ENCODE results near the gene LIPF.
"Not testable (repeated sequence)": the region's sequence is repeated elsewhere in the genome, so short reads cannot be mapped to it uniquely, and the experiment has no call there.

The LIPF gene, protein sequence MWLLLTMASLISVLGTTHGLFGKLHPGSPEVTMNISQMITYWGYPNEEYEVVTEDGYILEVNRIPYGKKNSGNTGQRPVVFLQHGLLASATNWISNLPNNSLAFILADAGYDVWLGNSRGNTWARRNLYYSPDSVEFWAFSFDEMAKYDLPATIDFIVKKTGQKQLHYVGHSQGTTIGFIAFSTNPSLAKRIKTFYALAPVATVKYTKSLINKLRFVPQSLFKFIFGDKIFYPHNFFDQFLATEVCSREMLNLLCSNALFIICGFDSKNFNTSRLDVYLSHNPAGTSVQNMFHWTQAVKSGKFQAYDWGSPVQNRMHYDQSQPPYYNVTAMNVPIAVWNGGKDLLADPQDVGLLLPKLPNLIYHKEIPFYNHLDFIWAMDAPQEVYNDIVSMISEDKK

DNA sequence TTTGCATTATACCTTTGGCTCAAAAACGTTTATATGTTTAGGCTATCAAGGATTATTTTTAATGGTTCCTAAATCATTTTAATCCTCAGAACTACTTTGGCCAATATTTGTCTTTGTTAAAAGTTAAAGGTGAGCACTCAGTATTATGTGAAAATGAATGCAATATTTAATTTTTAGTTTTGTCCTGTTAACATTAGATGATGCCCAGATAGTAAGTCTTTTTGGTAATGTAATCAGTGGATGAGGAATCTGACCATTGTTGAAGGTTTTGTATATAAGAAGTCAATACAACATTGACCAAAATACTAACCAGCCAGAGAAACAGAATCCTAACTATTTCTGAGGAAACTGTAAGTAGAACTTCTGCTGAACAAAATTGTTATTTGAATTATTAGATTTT is at the start of gene LIPF:
TSS of gene LIPF (plus strand) at position 301 of the 400 bp plus-strand sequence. CDS start 2,856 bp downstream, outside the sequence.
- DNase-seq = no peak

DNA sequence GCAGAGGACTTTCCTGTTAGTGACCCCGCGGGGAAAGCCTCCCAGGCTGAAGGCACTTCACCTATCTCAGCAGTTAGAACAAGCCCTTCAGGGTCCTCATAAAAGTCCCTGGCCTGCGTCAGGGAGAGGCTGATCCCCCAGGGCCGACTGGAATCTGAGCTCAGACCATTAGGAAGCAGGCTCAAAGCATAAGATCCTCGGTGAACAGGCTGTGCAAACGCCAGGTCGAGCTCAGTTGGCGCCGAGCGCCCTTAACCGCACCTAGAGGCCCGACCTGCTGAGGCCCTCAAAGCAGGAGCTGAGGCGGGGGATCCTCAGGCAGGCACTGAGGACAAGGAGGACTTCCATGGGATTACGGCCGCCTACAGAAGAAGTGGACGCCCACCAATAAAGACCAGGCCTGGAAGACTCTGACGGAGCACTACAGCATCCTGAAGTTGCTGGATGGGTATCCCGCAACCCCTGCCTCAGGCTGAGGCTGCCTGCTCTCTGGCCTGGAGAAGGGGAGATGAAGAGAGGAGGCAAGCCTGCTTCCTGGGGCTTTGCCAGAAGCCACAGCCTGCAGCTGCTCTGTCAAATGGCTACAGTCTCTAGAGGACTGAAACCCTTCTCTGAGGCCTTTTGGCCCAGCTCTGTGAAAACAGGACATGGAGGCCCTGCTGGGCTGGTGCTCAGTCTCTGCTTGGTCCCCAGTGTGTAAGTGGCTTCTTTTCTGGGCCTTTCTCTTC is 47.8 kb upstream of the LIPF start:
- no peak for DNase-seq

DNA sequence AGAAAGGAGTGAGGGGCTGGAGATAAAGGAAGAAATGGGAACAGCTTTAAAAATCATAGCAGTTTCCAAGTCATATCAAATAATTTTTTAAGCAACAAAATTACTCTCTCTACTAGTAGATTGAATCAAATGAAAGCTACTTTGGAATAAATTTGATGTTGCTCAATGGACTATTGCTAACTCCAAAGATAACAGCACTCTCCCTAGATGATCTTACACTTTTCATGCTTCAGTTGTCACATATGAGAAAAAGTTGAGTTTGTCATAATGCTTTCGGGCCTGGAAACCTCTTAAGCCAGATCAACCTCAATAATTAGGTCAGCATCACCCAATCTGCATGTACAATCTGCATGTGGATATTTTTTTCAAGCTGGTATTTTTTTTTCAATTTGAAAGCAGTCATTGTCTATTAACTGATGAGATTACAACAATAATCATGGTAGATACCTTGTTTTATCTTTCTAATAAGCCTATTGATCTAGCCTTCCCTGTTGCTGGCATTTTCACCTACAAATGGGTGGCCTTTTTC is 46.4 kb upstream of the LIPF start:
- DNase-seq = no peak

DNA sequence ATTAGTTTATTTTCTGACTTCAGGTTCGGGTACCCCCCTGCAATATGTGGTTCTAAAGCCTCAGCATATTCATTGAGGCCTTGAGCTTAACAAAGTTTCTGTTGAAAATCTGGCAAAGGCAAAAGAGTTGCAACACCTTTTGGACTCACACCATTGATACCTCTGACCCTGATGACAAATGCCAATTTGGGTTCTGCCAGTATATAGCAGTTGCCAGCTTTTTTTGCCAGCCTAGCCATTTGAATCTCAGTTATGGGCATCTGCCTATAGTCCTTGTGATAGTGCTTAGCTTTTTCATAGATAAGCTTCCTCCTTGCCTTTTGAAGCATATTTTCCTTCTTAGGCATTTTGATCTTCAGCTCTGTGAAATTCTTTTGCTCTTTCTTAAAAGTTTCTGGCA is 45.7 kb upstream of the LIPF start:
- DNase-seq = no peak

DNA sequence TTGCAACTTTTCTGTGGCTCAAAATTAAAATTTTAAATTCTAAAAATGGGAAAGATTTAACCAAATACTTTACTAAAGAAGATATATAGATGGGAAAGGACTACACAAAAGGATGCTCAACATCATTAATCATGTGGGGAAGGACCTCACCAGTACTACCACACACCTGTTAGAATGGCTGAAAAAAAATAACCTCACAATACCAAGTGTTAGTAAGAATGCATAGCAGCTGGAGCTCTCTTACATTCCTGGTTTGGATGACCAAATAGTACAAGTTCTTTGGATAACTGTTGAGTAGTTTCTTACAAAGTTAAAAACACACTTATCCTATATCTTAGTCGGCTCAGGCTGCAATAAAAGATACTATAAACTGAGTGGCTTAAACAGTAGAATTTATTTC is 43.8 kb upstream of the LIPF start:
- no peak for DNase-seq

DNA sequence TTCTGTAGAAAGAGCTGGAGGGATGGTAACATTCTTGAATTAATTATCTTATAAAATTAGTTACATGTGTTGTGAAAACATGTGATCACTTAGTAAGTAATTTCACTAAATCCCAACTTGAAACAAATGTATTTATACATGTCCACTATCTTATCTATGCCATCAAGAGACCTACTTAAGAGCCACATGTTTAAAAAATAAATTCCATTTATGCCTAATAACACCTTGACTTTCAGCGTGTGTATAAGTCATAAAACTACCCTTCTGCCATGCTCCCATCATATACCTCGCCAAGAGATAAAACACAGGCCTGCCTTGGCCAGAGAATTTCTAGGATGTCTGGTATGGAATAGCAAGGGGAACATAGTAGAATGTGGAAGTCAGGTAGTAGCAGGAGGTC is 40.4 kb upstream of the LIPF start:
- no peak for DNase-seq

DNA sequence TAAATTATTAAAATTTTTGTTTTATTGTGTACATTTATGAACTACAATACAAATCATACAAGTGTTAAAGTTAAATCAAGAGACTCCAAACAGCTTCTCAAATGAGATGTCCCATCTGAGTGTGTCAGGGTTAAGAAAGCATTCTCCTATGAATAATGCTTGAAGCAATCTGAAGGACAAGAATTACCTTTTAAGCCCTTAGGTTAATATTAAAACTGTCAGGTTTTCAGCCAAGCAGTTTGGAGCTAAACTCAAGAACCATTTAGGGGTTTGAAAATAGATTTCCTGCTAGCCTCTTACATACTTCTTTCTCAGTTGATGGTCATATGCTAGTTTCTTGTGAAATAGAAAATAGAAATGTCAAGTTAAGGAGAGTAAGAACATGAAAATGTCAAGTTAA is 39.4 kb upstream of the LIPF start:
- no peak for DNase-seq

DNA sequence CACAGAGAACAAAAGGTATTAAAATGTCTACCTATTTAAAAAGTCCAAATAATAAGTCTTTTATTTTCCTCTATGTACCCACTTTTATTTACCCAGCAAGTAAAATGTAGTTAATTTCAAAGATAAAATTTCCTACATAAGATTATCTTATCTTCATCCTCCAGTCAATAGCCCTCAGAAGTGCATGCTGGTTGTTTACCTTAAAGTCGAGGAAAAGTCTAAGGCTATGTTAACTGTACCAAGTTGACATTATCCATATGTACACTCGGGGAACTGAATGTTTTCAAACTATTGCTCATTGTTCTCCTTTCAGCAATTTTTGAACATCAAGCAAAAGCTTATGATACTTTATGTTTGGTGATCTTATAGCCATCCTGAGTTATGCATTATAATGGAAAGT is 24.1 kb upstream of the LIPF start:
- no peak for DNase-seq

DNA sequence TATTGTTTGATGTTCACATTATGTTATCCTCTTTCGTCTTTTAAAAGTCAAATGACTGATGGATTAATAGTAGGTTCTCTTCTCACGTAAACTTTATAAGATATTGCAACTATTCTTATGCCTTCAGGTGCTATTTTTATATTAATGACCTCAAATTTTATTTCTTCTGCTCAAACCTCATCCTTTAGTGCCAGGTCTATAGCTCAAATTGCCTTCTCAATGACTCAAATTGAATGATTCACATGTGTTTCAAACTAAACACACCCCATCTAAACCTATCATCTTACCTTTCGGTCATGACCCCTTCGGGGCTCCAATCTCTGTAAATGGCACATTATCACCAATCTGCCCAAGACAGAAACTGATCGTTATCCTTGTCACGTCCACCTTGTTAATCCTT is 22.0 kb upstream of the LIPF start:
- DNase-seq = no peak

DNA sequence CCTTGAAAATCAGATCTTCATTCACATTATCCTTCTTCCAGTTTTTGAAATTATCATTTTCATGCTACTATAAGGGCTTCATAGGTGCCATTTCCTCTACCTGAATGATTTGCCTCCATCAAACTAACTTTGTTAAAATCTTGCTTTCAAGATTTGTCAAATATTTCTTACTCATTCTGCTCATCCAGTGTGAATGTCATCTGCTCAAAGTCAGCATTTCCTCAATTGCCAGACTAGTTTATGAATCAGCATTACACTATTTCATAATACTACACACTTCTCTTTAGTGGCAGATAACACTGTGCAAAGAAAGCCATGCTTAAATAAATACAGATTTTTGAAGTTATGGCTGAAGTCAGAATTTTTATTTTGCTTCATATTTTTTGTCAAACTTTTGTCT is 21.3 kb upstream of the LIPF start:
- DNase-seq = no peak

DNA sequence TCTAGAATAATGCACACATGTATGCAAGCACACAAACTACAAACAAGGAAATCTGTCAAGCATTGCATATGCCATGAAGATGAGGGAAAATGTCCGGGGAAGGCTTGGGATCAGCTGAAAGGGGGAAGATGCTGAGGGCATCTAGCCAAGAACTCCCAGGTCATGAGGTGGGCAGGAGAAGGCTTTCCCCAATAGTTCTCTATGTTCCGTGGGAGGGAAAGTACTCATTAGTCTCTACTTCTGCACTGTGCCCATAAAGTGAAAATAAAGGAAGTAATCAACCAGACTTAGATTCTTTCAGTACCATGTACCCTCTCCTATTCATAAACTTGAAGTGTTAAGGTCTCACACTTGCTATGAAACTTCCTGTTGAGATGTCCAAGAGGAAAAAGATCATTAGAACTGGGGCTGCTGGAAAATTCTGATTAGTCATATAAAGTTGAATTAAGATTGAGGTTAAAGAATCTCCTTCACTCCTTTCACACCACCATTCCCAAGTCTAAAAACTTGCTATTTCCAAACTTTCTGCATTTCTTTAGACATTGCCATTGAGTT is 17.1 kb upstream of the LIPF start:
- no peak for DNase-seq

DNA sequence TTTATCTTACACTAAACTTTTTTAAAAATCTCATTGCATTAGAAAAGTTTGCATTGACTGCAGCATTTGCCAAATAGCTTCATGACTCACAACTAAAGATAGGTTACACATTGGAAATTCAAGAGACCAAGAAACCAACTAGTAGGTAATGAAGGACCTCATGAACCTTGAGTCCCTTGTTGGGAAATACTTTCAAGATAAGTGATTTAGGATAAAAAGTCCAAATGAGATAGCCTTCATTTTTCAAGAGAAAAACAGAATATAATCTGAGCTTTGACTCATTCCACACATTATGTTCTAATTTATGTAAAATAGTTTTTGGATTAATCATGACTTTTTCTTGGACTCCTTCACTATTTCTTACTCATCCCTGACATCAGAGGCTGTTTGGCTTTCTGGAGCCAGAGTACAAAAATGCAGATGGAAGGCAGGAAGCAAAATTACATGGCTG is 13.1 kb upstream of the LIPF start:
- DNase-seq = no peak

DNA sequence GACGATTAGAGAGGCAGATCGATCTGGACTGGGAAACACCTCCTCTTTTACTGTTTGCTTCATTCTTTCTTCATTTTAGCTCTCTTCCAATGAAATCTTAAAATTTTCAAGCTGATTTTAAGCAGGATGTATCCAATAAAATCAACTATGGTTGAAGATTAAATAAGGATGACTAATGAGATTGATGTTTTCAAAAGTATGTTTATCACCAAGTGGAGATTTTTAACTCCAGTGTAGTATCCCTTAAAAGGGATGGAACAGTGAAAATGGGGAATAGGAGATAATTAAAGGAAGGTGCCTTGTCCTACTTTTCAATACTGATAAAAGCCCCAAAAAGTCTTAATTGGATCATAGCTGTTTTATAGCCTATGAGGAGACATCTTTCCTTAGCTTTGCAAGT is 11.6 kb upstream of the LIPF start:
- no peak for DNase-seq

DNA sequence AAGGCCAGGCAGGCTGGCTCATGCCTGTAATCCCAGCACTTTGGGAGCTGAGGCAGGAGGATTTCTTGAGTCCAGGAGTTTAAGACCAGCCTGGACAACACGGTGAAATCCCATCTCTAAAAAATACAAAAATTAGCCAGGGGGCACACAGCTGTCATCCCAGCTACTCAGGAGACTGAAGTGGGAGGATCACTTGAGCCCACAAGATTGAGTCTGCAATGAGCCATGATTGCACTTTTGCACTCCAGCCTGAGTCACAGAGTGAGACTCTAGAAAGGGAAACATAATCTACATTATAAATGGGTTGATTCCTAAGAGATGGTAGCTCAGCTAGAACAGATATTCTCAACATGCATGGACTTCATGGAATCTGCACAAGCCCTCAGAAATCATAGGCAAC is 6.3 kb upstream of the LIPF start:
- DNase-seq = no peak

DNA sequence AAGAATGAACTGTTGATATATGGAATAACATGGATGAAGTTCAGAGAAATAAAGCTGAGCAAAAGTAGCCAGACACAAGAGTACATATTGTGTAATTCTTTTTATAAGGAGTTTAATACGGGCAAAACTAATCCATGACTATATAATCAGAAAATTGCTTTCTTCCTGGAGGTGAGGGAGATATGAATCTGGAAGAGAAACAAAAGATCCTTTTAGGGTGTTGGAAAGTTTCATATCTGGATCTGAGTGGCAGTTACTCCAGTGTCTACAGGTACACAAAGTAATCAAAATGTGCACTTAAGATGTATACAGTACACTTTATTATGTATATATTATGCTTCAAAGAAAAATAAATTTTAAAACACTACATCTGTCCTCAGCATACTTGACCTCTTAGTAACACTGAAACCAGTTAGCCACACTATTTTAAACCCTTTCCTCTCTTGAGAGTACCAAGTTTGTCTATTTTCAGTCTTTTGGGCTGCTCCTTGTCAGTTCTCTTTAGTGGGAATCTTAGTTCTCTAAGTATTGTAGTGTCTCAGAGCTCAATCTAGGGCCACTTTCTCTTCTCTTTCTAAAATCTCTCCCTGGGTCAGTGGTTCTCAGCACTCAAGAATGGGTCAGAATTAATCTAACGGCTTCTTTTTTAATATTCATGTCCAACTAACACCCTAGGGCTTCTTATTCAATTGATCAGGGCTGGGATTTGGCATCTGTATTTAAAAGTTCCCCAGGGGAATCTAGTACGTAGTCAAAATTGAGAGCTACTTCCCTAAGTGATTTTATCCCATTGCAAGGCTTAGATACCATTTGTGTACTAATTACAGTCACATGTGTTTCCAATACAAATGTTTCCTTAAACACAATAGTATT is 4.3 kb upstream of the LIPF start:
- no peak for DNase-seq

DNA sequence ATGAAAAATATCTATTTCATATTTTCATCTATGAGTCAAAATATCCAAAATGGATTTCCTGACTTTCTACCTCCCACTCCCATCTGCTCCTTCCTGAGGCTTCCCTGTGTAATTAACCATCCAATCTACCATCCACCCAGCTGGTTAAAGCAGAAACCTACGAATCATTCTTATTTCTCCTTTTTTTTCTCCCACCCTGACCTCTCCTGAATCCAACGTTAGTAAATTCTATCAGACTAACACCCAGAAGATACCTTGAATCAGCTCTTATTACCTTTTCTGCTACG is 3.7 kb upstream of the LIPF start:
- no peak for DNase-seq

DNA sequence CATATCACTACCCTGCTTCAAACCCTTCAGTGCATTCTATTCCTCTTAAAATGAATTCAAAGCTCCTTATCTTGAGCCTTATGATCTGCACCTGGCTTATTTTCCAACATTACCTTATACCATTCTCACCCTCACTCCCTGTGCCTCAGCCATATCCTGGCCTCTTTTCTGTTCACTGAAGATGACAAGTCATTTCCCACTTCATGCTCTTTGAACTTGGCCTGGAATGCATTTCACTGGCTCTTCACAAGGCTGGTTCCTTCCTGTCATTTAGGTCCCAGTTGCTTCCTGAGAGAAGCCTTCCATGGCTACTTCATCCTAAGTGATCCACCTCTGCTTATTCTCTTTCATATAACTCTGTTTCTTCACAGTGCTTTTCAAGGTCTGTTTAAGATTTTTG is 3.2 kb upstream of the LIPF start:
- DNase-seq = no peak

DNA sequence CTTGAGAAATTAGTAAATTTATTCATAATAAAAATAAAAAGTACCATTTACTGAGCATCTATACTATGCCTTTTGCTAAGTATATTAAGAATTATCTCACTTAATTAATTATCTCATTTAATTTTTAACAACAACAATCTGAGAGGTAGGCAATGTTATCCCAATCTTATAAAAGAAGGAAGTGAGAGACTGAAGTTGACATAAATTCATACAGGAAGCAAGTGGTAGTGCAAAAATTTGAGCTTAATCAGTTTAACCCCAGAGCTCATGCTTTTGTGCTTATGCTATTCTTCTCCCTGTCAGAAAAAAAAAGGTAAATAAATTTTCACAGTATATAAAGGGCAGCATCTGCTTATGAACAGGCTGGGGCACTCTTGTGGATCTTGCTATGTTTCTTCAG is 2.7 kb upstream of the LIPF start:
- DNase-seq = no peak

DNA sequence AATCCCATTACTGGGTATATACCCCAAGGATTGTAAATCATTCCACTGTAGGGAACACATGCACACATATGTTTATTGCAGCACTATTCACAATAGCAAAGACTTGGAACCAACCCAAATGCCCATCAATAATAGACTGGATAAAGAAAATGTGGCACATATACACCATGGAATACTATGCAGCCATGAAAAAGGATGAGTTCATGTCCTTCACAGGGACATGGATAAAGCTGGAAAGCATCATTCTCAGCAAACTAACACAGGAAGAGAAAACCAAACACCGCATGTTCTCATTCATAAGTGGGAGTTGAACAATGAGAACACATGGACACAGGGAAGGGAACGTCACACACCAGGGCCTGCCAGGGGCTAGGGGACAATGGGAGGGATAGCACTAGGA is 1.1 kb upstream of the LIPF start:
- not testable (repeated sequence) for DNase-seq

DNA sequence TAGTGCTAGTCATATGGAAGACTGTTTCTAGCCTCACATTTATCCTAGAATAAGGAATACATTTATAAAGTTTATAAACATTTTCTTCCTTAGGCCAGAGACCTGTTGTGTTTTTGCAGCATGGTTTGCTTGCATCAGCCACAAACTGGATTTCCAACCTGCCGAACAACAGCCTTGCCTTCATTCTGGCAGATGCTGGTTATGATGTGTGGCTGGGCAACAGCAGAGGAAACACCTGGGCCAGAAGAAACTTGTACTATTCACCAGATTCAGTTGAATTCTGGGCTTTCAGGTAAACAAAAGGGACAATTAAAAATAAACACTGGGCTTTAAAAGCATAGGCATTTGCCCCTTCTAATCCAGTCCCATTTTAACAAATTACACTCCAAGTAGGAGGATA is 4.2 kb downstream of the LIPF start:
- no peak for DNase-seq

DNA sequence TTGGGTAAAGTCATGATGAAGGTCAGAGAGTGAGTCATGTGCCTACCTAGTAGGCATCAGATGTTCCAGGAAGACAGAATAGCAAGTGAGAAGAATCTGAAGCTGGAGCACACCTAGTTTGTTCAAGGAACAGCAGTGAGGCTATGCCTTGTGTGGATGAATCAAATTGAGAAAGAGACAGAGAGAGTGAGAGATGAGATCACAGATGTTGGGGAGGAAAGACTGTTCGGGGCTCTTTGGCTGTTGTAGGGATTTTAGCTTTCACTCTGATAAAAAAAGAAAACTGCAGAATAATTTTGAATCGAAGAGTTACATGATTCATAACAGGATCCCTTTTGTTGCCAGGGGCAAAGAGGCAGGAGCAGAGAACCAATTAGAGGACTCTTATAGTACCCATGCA is 6.3 kb downstream of the LIPF start:
- DNase-seq = no peak

DNA sequence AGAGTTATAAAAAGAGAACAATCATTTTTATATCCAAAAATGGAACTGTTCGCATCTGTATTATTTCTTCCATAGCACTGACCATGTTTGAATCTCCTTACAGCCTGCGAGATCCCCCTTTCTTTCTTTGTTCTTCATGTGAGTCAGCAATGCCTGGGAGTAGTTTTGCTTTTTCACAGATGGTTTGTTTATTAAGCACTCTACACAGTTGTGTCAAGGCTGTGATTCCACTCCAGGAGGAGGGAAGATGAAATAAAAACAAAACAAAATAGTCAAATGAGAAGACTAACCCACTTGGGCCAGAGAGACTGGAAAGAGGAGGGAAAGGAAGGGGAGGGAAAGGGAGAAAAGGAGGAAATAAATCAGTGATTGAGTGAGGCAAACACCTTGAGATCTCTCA is 7.8 kb downstream of the LIPF start:
- DNase-seq = no peak
